ENCODE results near the gene NLRC5.

GRCh38 chr16:57071831-57072582, 82.7 kb downstream of the NLRC5 start:
- TF ChIP-seq, protein P1, sequence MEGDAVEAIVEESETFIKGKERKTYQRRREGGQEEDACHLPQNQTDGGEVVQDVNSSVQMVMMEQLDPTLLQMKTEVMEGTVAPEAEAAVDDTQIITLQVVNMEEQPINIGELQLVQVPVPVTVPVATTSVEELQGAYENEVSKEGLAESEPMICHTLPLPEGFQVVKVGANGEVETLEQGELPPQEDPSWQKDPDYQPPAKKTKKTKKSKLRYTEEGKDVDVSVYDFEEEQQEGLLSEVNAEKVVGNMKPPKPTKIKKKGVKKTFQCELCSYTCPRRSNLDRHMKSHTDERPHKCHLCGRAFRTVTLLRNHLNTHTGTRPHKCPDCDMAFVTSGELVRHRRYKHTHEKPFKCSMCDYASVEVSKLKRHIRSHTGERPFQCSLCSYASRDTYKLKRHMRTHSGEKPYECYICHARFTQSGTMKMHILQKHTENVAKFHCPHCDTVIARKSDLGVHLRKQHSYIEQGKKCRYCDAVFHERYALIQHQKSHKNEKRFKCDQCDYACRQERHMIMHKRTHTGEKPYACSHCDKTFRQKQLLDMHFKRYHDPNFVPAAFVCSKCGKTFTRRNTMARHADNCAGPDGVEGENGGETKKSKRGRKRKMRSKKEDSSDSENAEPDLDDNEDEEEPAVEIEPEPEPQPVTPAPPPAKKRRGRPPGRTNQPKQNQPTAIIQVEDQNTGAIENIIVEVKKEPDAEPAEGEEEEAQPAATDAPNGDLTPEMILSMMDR (IDR thresholded peaks at IDR 0.05), result no peak
- TF ChIP-seq POLR2A (IDR thresholded peaks at IDR 0.05), result no peak

Data from Peyer's patch (tissue), 4 donors.